H9 (cell line): ENCODE results near the gene HS3ST3B1. TPM values are rescaled to one million over a fixed set of nuclear protein-coding genes. Genes with fewer than 3 reads are reported as not detected.

Experiments
- DNase-seq: peaks from one replicate; pipeline ENCODE4 v3.0.0-alpha.2; 2017
- H2AFZ ChIP-seq: one replicate; pipeline ENCODE4 v1.6.1; 2013; ENCODE audit warnings: mild to moderate bottlenecking, low read length, control low read depth, moderate library complexity
- H2AK5ac ChIP-seq: 2 replicates; pipeline ENCODE4 v1.6.1; 2013; ENCODE audit warnings: low read length, control low read depth, mixed read lengths; ENCODE audit not compliant: insufficient read length
- H2BK120ac ChIP-seq: one replicate; pipeline ENCODE4 v1.6.1; 2013; ENCODE audit warnings: low read depth, mild to moderate bottlenecking, low read length, control low read depth, inconsistent platforms; ENCODE audit not compliant: poor library complexity, severe bottlenecking
- H2BK12ac ChIP-seq: 2 replicates; pipeline ENCODE4 v1.6.1; 2013; ENCODE audit warnings: low read length, control low read depth, mixed read lengths, low read depth; ENCODE audit not compliant: insufficient read length
- H2BK15ac ChIP-seq: 2 replicates; pipeline ENCODE4 v1.6.1; 2013; ENCODE audit warnings: low read depth, low read length, control low read depth
- H2BK20ac ChIP-seq: one replicate; pipeline ENCODE4 v1.6.1; 2013; ENCODE audit warnings: low read depth, mild to moderate bottlenecking, low read length, control low read depth, inconsistent platforms; ENCODE audit not compliant: poor library complexity, severe bottlenecking
- H2BK5ac ChIP-seq: 2 replicates; pipeline ENCODE4 v1.6.1; 2013; ENCODE audit warnings: low read length, control low read depth, mixed read lengths; ENCODE audit not compliant: insufficient read length
- H3K14ac ChIP-seq: 2 replicates; pipeline ENCODE4 v1.6.1; 2013; ENCODE audit warnings: low read length, control low read depth; ENCODE audit not compliant: insufficient read depth
- H3K18ac ChIP-seq: 2 replicates; pipeline ENCODE4 v1.6.1; 2013; ENCODE audit warnings: low read depth, mild to moderate bottlenecking, mixed read lengths, low read length, control low read depth; ENCODE audit not compliant: insufficient read length
- H3K23ac ChIP-seq: 2 replicates; pipeline ENCODE4 v1.6.1; 2013; ENCODE audit warnings: low read length, control low read depth, mixed read lengths, low read depth; ENCODE audit not compliant: insufficient read length
- H3K23me2 ChIP-seq: 2 replicates; pipeline ENCODE4 v1.6.1; 2013; ENCODE audit warnings: low read depth, mild to moderate bottlenecking, mixed read lengths, low read length, control low read depth; ENCODE audit not compliant: insufficient read length, poor library complexity, severe bottlenecking
- H3K27ac ChIP-seq: 2 replicates; pipeline ENCODE4 v1.5.1; 2013; ENCODE audit warnings: low read length, control low read depth, mixed read lengths, low read depth; ENCODE audit not compliant: insufficient read length
- H3K27me3 ChIP-seq: 2 replicates; pipeline ENCODE4 v1.6.1; 2013; ENCODE audit warnings: low read length, control low read depth, inconsistent platforms; ENCODE audit not compliant: insufficient read depth
- H3K4ac ChIP-seq: 2 replicates; pipeline ENCODE4 v1.6.1; 2013; ENCODE audit warnings: low read depth, mild to moderate bottlenecking, control low read depth, inconsistent platforms, low read length, moderate library complexity
- H3K4me1 ChIP-seq: 2 replicates; pipeline ENCODE4 v1.6.1; 2013; ENCODE audit warnings: low read length, control low read depth, inconsistent platforms; ENCODE audit not compliant: insufficient read depth
- H3K4me2 ChIP-seq: 2 replicates; pipeline ENCODE4 v1.6.1; 2013; ENCODE audit warnings: low read length, control low read depth, mixed read lengths; ENCODE audit not compliant: insufficient read length, insufficient read depth
- H3K56ac ChIP-seq: 2 replicates; pipeline ENCODE4 v1.6.1; 2013; ENCODE audit warnings: low read depth, mild to moderate bottlenecking, mixed read lengths, low read length, control low read depth; ENCODE audit not compliant: insufficient read length
- H3K79me1 ChIP-seq: 2 replicates; pipeline ENCODE4 v1.6.1; 2013; ENCODE audit warnings: low read depth, mild to moderate bottlenecking, moderate library complexity, low read length, control low read depth, inconsistent platforms; ENCODE audit not compliant: insufficient read depth, poor library complexity, severe bottlenecking
- H3K79me2 ChIP-seq: 2 replicates; pipeline ENCODE4 v1.6.1; 2013; ENCODE audit warnings: low read length, control low read depth, inconsistent platforms; ENCODE audit not compliant: insufficient read depth
- H3K9ac ChIP-seq: 2 replicates; pipeline ENCODE4 v1.6.1; 2013; ENCODE audit warnings: low read length, control low read depth, mixed read lengths; ENCODE audit not compliant: insufficient read length; ENCODE audit errors: extremely low read depth
- H3K9me3 ChIP-seq: one replicate; pipeline ENCODE4 v1.6.1; 2013; ENCODE audit warnings: low read depth, low read length, inconsistent platforms; ENCODE audit not compliant: control insufficient read depth
- H3T11ph ChIP-seq: one replicate; pipeline ENCODE4 v1.6.1; 2013; ENCODE audit warnings: mild to moderate bottlenecking, low read length, control low read depth, inconsistent platforms
- H4K20me1 ChIP-seq: one replicate; pipeline ENCODE4 v1.6.1; 2013; ENCODE audit not compliant: control insufficient read depth, insufficient read length, insufficient read depth
- H4K5ac ChIP-seq: 2 replicates; pipeline ENCODE4 v1.6.1; 2013; ENCODE audit warnings: low read depth, mild to moderate bottlenecking, mixed read lengths, low read length, control low read depth; ENCODE audit not compliant: insufficient read length
- H4K8ac ChIP-seq: replicated peaks from 2 replicates; pipeline ENCODE4 v1.6.1; 2013; ENCODE audit warnings: low read length, control low read depth, mixed read lengths, low read depth; ENCODE audit not compliant: insufficient read length
- H4K91ac ChIP-seq: 2 replicates; pipeline ENCODE4 v1.6.1; 2013; ENCODE audit warnings: low read depth, mild to moderate bottlenecking, moderate library complexity, mixed read lengths, low read length, control low read depth; ENCODE audit not compliant: insufficient read length
- H3K27ac Mint-ChIP-seq, 3 experiments: 2 replicates in 2 of 3; 3 replicates in 1 of 3; pipeline ENCODE4 v1.8.0; 2020 to 2021; ENCODE audit warnings: mixed read lengths in 3 of 3, mild to moderate bottlenecking in 1 of 3, moderate library complexity in 1 of 3
- H3K27me3 Mint-ChIP-seq: 2 replicates; pipeline ENCODE4 v1.8.0; 2021; ENCODE audit warnings: low read depth, mild to moderate bottlenecking, moderate library complexity, mixed read lengths
- H3K36me3 Mint-ChIP-seq, 3 experiments: 2 replicates in 2 of 3; 3 replicates in 1 of 3; pipeline ENCODE4 v1.8.0; 2020 to 2021; ENCODE audit warnings: low read depth in 3 of 3, mixed read lengths in 3 of 3; ENCODE audit not compliant: insufficient read depth in 1 of 3
- H3K4me1 Mint-ChIP-seq, 2 experiments: 2 replicates each; pipeline ENCODE4 v1.8.0; 2020; ENCODE audit warnings: mixed read lengths in 2 of 2
- H3K4me3 Mint-ChIP-seq, 2 experiments: 2 replicates in 1 of 2; 3 replicates in 1 of 2; pipeline ENCODE4 v1.8.0; 2020 to 2021; ENCODE audit warnings: mild to moderate bottlenecking in 2 of 2, mixed read lengths in 2 of 2, moderate library complexity in 1 of 2
- H3K9me3 Mint-ChIP-seq, 2 experiments: 2 replicates in 1 of 2; 3 replicates in 1 of 2; pipeline ENCODE4 v1.8.0; 2020; ENCODE audit warnings: mild to moderate bottlenecking in 2 of 2, mixed read lengths in 2 of 2, moderate library complexity in 1 of 2
- WGBS: extraction: QIAGEN DNeasy Blood & Tissue Kit; methylation state at CpG from one replicate; pipeline ENCODE4 v1.1.7; 2013; ENCODE audit warnings: missing lambda C conversion rate, low lambda C conversion rate, mixed read lengths; ENCODE audit not compliant: insufficient read length; ENCODE audit errors: extremely low coverage; 5-methylcytosine and 5-hydroxymethylcytosine counted together
- total RNA-seq: library from RNA; stranded (reverse); gene quantifications from 2 replicates; pipeline ENCODE4 v1.2.1, GENCODE V29; 2021
- TF ChIP-seq, protein P1 (sequence below): fragments of 200-600 bp; sonication (generic); conservative IDR thresholded peaks from 3 replicates; pipeline ENCODE4 v1.8.0; 2021; ENCODE audit warnings: antibody characterized with exemption, mild to moderate bottlenecking

The HS3ST3B1 gene
- total RNA-seq, 1 experiment from 2014 or later: 2.8 TPM

DNA sequence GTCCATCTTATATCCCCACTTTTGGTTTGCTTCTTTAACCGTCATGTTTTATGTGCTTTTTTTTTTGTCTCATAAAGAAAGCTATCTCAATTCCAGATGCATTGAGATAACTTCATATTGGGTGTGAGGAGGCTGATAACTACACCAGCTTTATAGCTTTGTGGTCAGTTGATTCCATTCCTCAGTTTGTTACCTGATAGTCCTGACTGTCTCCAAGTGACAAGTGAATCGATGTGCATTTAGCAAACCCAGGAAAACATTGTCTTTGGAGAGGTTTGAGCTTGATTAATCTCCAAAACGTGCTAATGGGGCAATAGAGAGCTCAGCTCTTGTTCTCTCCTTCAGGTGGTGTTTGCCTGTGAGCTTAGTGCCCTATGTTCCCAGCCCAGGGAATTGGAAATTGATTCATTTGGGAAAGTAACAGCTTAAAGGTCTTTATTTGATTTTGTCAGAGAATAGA lies 22.7 kb downstream of the HS3ST3B1 start:
- H3K9me3 Mint-ChIP-seq: no peaks in the 10 kb centered on the region
- Histone ChIP-seq H2BK15ac (no peak overlapping the region), H3K23me2 (no peaks in the 10 kb centered on the region), H3K18ac (no peak overlapping the region), H4K20me1 (no peaks in the 10 kb centered on the region), H4K5ac (no peak overlapping the region), H2AK5ac (no peak overlapping the region), H2BK12ac (no peak overlapping the region), H3K27me3 (no peaks in the 10 kb centered on the region), H3K79me1 (no peaks in the 10 kb centered on the region), H3T11ph (no peak overlapping the region), H2AFZ (no peak overlapping the region), H2BK120ac (no peak overlapping the region), H3K56ac (no peak overlapping the region), H3K14ac (no peak overlapping the region), H4K8ac (no peak overlapping the region), H3K9me3 (no peaks in the 10 kb centered on the region), H2BK20ac (no peak overlapping the region), H3K27ac (no peak overlapping the region), H3K9ac (no peak overlapping the region), H3K4ac (no peak overlapping the region), H2BK5ac (no peak overlapping the region), H3K4me1 (peaks cover 2% of the 10 kb centered on the region; the same call in 1 of the 2 replicates), H4K91ac (no peak overlapping the region), H3K79me2 (no peaks in the 10 kb centered on the region; the same call in 1 of the 2 replicates), H3K4me2 (no peak overlapping the region), H3K23ac (no peak overlapping the region)
- H3K27me3 Mint-ChIP-seq: peaks cover 12% of the 10 kb centered on the region
- TF ChIP-seq, protein P1, sequence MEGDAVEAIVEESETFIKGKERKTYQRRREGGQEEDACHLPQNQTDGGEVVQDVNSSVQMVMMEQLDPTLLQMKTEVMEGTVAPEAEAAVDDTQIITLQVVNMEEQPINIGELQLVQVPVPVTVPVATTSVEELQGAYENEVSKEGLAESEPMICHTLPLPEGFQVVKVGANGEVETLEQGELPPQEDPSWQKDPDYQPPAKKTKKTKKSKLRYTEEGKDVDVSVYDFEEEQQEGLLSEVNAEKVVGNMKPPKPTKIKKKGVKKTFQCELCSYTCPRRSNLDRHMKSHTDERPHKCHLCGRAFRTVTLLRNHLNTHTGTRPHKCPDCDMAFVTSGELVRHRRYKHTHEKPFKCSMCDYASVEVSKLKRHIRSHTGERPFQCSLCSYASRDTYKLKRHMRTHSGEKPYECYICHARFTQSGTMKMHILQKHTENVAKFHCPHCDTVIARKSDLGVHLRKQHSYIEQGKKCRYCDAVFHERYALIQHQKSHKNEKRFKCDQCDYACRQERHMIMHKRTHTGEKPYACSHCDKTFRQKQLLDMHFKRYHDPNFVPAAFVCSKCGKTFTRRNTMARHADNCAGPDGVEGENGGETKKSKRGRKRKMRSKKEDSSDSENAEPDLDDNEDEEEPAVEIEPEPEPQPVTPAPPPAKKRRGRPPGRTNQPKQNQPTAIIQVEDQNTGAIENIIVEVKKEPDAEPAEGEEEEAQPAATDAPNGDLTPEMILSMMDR: no peak
- no peak overlapping the region for H3K4me3 Mint-ChIP-seq
- WGBS: no CpG with 5 or more reads among the region's 3 CpGs
- no peak overlapping the region for H3K27ac Mint-ChIP-seq
- DNase-seq: no peak
- H3K4me1 Mint-ChIP-seq: peaks cover 33 to 43% of the 10 kb centered on the region in 2 experiments
- H3K36me3 Mint-ChIP-seq: peaks cover 0 to 2% (median 0%) of the 10 kb centered on the region in 3 experiments; a peak in 1 of 7 replicates
